Measurements from ENCODE around the gene ETV2.
"Not testable (repeated sequence)": the region's sequence is repeated elsewhere in the genome, so short reads cannot be mapped to it uniquely, and the experiment has no call there.

DNA sequence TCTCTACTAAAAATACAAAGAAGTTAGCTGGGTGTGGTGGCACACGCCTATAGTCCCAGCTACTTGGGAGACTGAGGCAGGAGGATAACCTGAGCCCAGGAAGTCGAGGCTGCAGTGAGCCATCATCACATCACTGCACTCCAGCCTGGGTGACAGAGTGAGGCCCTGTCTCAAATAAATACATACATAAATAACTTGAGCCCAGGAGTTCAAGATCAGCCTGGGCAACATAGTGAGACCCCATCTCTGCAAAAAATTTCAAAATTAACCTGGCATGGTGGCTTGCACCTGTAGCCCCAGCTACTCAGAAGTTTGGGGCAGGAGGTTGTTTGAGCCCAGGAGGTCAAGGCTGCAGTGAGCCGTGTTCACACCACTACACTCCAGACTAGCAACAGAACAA lies 46.5 kb upstream of the ETV2 start:
- TF ChIP-seq, protein P1, sequence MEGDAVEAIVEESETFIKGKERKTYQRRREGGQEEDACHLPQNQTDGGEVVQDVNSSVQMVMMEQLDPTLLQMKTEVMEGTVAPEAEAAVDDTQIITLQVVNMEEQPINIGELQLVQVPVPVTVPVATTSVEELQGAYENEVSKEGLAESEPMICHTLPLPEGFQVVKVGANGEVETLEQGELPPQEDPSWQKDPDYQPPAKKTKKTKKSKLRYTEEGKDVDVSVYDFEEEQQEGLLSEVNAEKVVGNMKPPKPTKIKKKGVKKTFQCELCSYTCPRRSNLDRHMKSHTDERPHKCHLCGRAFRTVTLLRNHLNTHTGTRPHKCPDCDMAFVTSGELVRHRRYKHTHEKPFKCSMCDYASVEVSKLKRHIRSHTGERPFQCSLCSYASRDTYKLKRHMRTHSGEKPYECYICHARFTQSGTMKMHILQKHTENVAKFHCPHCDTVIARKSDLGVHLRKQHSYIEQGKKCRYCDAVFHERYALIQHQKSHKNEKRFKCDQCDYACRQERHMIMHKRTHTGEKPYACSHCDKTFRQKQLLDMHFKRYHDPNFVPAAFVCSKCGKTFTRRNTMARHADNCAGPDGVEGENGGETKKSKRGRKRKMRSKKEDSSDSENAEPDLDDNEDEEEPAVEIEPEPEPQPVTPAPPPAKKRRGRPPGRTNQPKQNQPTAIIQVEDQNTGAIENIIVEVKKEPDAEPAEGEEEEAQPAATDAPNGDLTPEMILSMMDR (tag by site-specific recombination; IDR thresholded peaks at IDR 0.05): not testable (repeated sequence)
- TF ChIP-seq ZNF701 (tag by site-specific recombination; IDR thresholded peaks at IDR 0.05); ZNF335 (tag by site-specific recombination; conservative IDR thresholded peaks at IDR 0.05); ZBTB1 (tag by site-specific recombination; IDR thresholded peaks at IDR 0.05); ZNF658 (tag by site-specific recombination; IDR thresholded peaks at IDR 0.05); YY2 (tag by site-specific recombination; IDR thresholded peaks at IDR 0.05): not testable (repeated sequence)
